CD4-positive, CD25-positive, alpha-beta regulatory T cell (primary cell): Measurements from ENCODE around the gene HHAT. TPM values are rescaled to one million over a fixed set of nuclear protein-coding genes. Genes with fewer than 3 reads are reported as not detected.

Experiments
- ATAC-seq, 2 donors: fragments of 150-1000 bp; cut with Tn5 transposase; one replicate each; pipeline ENCODE4 v1.10.0; 2021; ENCODE audit warnings: low read depth in 2 of 2, moderate number of reproducible peaks in 2 of 2, moderate library complexity in 1 of 2
- DNase-seq, 3 donors: peaks; one replicate each; pipeline versions ENCODE4 v3.0.0 to v3.0.0-alpha.2; 2012 to 2022; ENCODE audit warnings: mixed read lengths in 1 of 3
- H3K27ac ChIP-seq: one replicate; pipeline ENCODE4 v1.7.0; 2013; ENCODE audit warnings: mild to moderate bottlenecking, low read length; ENCODE audit not compliant: insufficient read depth, poor library complexity, severe bottlenecking
- H3K27me3 ChIP-seq: one replicate; pipeline ENCODE4 v1.7.0; 2013; ENCODE audit warnings: low read length; ENCODE audit not compliant: control insufficient read depth, insufficient read depth
- H3K36me3 ChIP-seq: one replicate; pipeline ENCODE4 v1.7.0; 2013; ENCODE audit warnings: mild to moderate bottlenecking, low read length, moderate library complexity; ENCODE audit not compliant: control insufficient read depth, insufficient read depth
- H3K4me1 ChIP-seq: 2 replicates; pipeline ENCODE4 v1.7.0; 2013; ENCODE audit warnings: mild to moderate bottlenecking, low read length; ENCODE audit not compliant: insufficient read depth, control insufficient read depth, poor library complexity, severe bottlenecking
- H3K4me3 ChIP-seq: one replicate; pipeline ENCODE4 v1.7.0; 2013; ENCODE audit warnings: low read depth, mild to moderate bottlenecking, low read length, moderate library complexity
- H3K9me3 ChIP-seq, 2 experiments: 1 replicate in 1 of 2; 2 replicates in 1 of 2; pipeline ENCODE4 v1.7.0; 2013; ENCODE audit warnings: low read length in 2 of 2, mild to moderate bottlenecking in 1 of 2, moderate library complexity in 1 of 2; ENCODE audit not compliant: control insufficient read depth in 2 of 2
- H3K27ac Mint-ChIP-seq, 3 donors: one replicate each; pipeline ENCODE4 v1.8.0; 2020 to 2022; ENCODE audit warnings: mild to moderate bottlenecking in 3 of 3, mixed read lengths in 3 of 3, moderate library complexity in 2 of 3
- H3K27me3 Mint-ChIP-seq: one replicate; pipeline ENCODE4 v1.8.0; 2022; ENCODE audit warnings: mild to moderate bottlenecking, mixed read lengths
- H3K36me3 Mint-ChIP-seq: one replicate; pipeline ENCODE4 v1.8.0; 2020; ENCODE audit warnings: mixed read lengths
- H3K4me1 Mint-ChIP-seq, 4 donors: one replicate each; pipeline ENCODE4 v1.8.0; 2020 to 2022; ENCODE audit warnings: mixed read lengths in 4 of 4, mild to moderate bottlenecking in 1 of 4
- H3K4me3 Mint-ChIP-seq, 4 donors: one replicate each; pipeline ENCODE4 v1.8.0; 2020 to 2022; ENCODE audit warnings: mild to moderate bottlenecking in 4 of 4, mixed read lengths in 4 of 4, moderate library complexity in 3 of 4
- H3K9me3 Mint-ChIP-seq, 7 donors: one replicate each; pipeline ENCODE4 v1.8.0; 2020 to 2022; ENCODE audit warnings: mixed read lengths in 7 of 7, mild to moderate bottlenecking in 3 of 7, moderate library complexity in 2 of 7
- polyA plus RNA-seq, 4 donors: library from polyadenylated mRNA; unstranded; fragments of 300-500 nt; fragmentation: Illumina TruSeq; gene quantifications; one replicate each; pipeline ENCODE4 v1.2.3, GENCODE V29; 2021
- total RNA-seq: library from RNA; stranded (reverse); gene quantifications from one replicate; pipeline ENCODE4 v1.2.3, GENCODE V29; 2022

HHAT gene
- total and polyA plus RNA-seq, 5 donors from 2014 or later = 1.4 to 6.0 (median 2.0) TPM

- Histone ChIP-seq H3K4me1 (no peaks in the 10 kb centered on the region), H3K27ac (no peak overlapping the region), H3K9me3 (no peaks in the 10 kb centered on the region), H3K4me3 (no peak overlapping the region), H3K27me3 (no peaks in the 10 kb centered on the region), H3K36me3 (no peaks in the 10 kb centered on the region)
- peaks cover 0 to 2% (median 0%) of the 10 kb centered on the region in 7 donors for H3K9me3 Mint-ChIP-seq
- H3K4me1 Mint-ChIP-seq = no peaks in the 10 kb centered on the region
- no peak overlapping the region for H3K27ac Mint-ChIP-seq
- H3K27me3 Mint-ChIP-seq = peaks cover 4% of the 10 kb centered on the region
- DNase-seq (no peak), ATAC-seq (no peak)
- H3K4me3 Mint-ChIP-seq = no peak overlapping the region
- H3K36me3 Mint-ChIP-seq = no peaks in the 10 kb centered on the region
Observed at GRCh38 chr1:210523830-210524229, 195.1 kb downstream of the HHAT start.

GRCh38 chr1:210525716-210526454 is 197.2 kb downstream of the HHAT start:
- no peak overlapping the region for H3K4me3 ChIP-seq
- H3K36me3 ChIP-seq = no peaks in the 10 kb centered on the region
- H3K36me3 Mint-ChIP-seq = no peaks in the 10 kb centered on the region
- H3K4me1 ChIP-seq = no peaks in the 10 kb centered on the region
- H3K27me3 Mint-ChIP-seq = peaks cover 4% of the 10 kb centered on the region
- H3K27ac ChIP-seq = no peak overlapping the region
- peaks cover 0 to 2% (median 0%) of the 10 kb centered on the region in 7 donors for H3K9me3 Mint-ChIP-seq
- ATAC-seq (no peak), DNase-seq (no peak)
- H3K4me1 Mint-ChIP-seq = no peaks in the 10 kb centered on the region
- no peaks in the 10 kb centered on the region for H3K9me3 ChIP-seq
- no peak overlapping the region for H3K4me3 Mint-ChIP-seq
- no peak overlapping the region for H3K27ac Mint-ChIP-seq
- H3K27me3 ChIP-seq = no peaks in the 10 kb centered on the region

DNA sequence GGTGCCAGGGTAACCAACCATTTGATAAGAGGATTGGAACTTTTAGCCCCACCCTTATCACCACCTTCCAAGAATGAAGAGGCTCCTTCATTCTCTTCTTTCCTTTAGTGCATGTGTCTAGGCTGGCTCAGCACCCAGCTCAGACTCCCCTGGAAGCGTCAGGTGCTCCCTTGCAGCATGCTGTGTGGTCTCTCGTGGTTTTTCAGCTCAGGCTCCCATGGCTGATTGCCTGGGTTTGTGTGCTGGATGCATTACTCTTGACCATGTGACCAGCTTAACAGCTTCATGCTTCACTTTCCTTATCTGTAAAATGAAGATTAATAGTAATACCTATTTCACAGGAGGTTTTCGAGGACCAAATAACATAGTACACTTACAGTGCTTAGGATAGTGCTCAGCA is 198.4 kb downstream of the HHAT start:
- Mint-ChIP-seq H3K36me3 (no peaks in the 10 kb centered on the region), H3K27me3 (peaks cover 4% of the 10 kb centered on the region), H3K4me3 (no peak overlapping the region), H3K9me3 (peaks cover 0 to 2% (median 0%) of the 10 kb centered on the region in 7 donors), H3K4me1 (no peaks in the 10 kb centered on the region), H3K27ac (no peak overlapping the region)
- Histone ChIP-seq H3K36me3 (no peaks in the 10 kb centered on the region), H3K27me3 (no peaks in the 10 kb centered on the region), H3K4me3 (no peak overlapping the region), H3K9me3 (no peaks in the 10 kb centered on the region), H3K4me1 (no peaks in the 10 kb centered on the region), H3K27ac (no peak overlapping the region)
- ATAC-seq (no peak), DNase-seq (no peak)

GRCh38 chr1:210531475-210532222 is 202.9 kb downstream of the HHAT start:
- ATAC-seq (no peak), DNase-seq (no peak)

DNA sequence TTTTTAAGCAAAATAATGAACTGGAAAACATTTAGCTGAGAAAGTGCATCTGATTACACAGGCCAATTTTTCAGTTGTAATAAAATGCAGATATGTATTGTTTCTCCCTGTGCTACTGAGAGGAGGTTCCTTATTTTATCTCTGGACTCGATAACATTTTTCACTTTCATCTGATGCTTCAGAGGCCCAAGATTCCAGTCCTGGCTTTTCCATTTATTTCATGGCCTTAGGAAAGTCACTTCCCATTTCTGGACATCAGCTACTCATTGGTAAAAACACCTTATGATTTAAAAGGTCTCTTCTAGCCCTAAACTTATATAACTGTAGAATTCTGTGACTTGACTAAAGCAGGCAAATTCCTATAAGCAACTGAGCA is 203.5 kb downstream of the HHAT start:
- no peaks in the 10 kb centered on the region for H3K36me3 ChIP-seq

More at GRCh38 chr1:210531475-210532222, 202.9 kb downstream of the HHAT start:
- Histone ChIP-seq H3K4me3 (no peak overlapping the region), H3K36me3 (no peaks in the 10 kb centered on the region), H3K27me3 (no peaks in the 10 kb centered on the region), H3K27ac (no peak overlapping the region), H3K9me3 (no peaks in the 10 kb centered on the region), H3K4me1 (no peaks in the 10 kb centered on the region)
- no peaks in the 10 kb centered on the region for H3K36me3 Mint-ChIP-seq
- H3K4me1 Mint-ChIP-seq = no peaks in the 10 kb centered on the region
- peaks cover 2% of the 10 kb centered on the region for H3K27me3 Mint-ChIP-seq
- peaks cover 0 to 1% (median 0%) of the 10 kb centered on the region in 7 donors for H3K9me3 Mint-ChIP-seq
- no peak overlapping the region for H3K4me3 Mint-ChIP-seq
- no peak overlapping the region for H3K27ac Mint-ChIP-seq

DNA sequence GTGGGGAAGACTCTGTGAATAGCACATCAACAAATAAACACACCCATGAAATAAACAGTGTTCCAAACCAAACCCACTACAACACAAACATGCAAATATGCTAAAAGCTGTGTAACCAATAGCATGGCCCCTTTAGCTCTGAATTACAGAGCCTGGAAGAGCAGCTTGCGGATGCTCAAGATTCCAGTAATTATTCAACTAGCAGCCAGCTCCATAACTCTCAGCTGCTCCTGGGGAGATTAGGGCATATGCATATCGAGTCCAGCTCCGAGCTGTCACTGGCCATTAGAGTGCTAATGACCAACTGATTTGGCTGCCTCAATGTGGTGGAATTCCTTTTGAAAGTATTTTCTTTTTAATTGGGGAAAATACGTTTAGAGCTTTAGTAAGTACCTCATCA is 207.1 kb downstream of the HHAT start:
- no peaks in the 10 kb centered on the region for H3K36me3 ChIP-seq
- H3K4me1 Mint-ChIP-seq = no peaks in the 10 kb centered on the region
- H3K4me3 ChIP-seq = no peak overlapping the region
- no peak overlapping the region for H3K27ac ChIP-seq
- DNase-seq = no peak
- H3K27me3 ChIP-seq = no peaks in the 10 kb centered on the region
- H3K4me1 ChIP-seq = no peaks in the 10 kb centered on the region
- no peak overlapping the region for H3K4me3 Mint-ChIP-seq
- H3K9me3 Mint-ChIP-seq = peaks cover 0 to 1% (median 0%) of the 10 kb centered on the region in 7 donors
- H3K36me3 Mint-ChIP-seq = no peaks in the 10 kb centered on the region
- H3K9me3 ChIP-seq = no peaks in the 10 kb centered on the region
- H3K27ac Mint-ChIP-seq = no peak overlapping the region
- H3K27me3 Mint-ChIP-seq = peaks cover 5% of the 10 kb centered on the region
- no peak for ATAC-seq

More for the DNA sequence above, 203.5 kb downstream of the HHAT start:
- Histone ChIP-seq H3K4me3 (no peak overlapping the region), H3K4me1 (no peaks in the 10 kb centered on the region), H3K9me3 (no peaks in the 10 kb centered on the region), H3K27ac (no peak overlapping the region), H3K27me3 (no peaks in the 10 kb centered on the region)
- Mint-ChIP-seq H3K27me3 (peaks cover 5% of the 10 kb centered on the region), H3K27ac (no peak overlapping the region), H3K9me3 (peaks cover 0 to 1% (median 0%) of the 10 kb centered on the region in 7 donors), H3K36me3 (no peaks in the 10 kb centered on the region), H3K4me1 (no peaks in the 10 kb centered on the region), H3K4me3 (no peak overlapping the region)
- no peak for DNase-seq
- no peak for ATAC-seq

- no peaks in the 10 kb centered on the region for H3K36me3 Mint-ChIP-seq
- no peak overlapping the region for H3K4me3 Mint-ChIP-seq
- Histone ChIP-seq H3K4me3 (no peak overlapping the region), H3K27me3 (no peaks in the 10 kb centered on the region), H3K9me3 (no peaks in the 10 kb centered on the region), H3K36me3 (no peaks in the 10 kb centered on the region), H3K4me1 (no peaks in the 10 kb centered on the region), H3K27ac (no peak overlapping the region)
- DNase-seq = no peak
- no peak overlapping the region for H3K27ac Mint-ChIP-seq
- ATAC-seq = no peak
- peaks cover 5% of the 10 kb centered on the region for H3K27me3 Mint-ChIP-seq
- peaks cover 0 to 1% (median 0%) of the 10 kb centered on the region in 7 donors for H3K9me3 Mint-ChIP-seq
- no peaks in the 10 kb centered on the region for H3K4me1 Mint-ChIP-seq
Observed at GRCh38 chr1:210536254-210536961, 207.7 kb downstream of the HHAT start.
